HG02870 (cell line): Measurements from ENCODE around the gene RGS9.
A peak's percentile ranks its signal among the peaks of the same experiment; 100 is the strongest.
"Not testable (repeated sequence)": the region's sequence is repeated elsewhere in the genome, so short reads cannot be mapped to it uniquely, and the experiment has no call there.

Source experiments
- ATAC-seq: cut with Tn5 transposase; IDR thresholded peaks from one replicate; pipeline ENCODE4 v1.9.1; 2021; ENCODE audit warnings: mild to moderate bottlenecking, moderate library complexity; ENCODE audit not compliant: unreplicated experiment

Gene RGS9

GRCh38 chr17:65201331-65201730 is 64.2 kb downstream of the RGS9 start:
- no peak for ATAC-seq

GRCh38 chr17:65202844-65203571 is 65.8 kb downstream of the RGS9 start:
- no peak for ATAC-seq

- no peak for ATAC-seq
Measured at GRCh38 chr17:65204001-65204400, 66.8 kb downstream of the RGS9 start.

- ATAC-seq, result no peak
Measured at GRCh38 chr17:65205655-65206054, 68.5 kb downstream of the RGS9 start.

GRCh38 chr17:65207448-65207847 is 70.3 kb downstream of the RGS9 start:
- not testable (repeated sequence) for ATAC-seq

GRCh38 chr17:65208717-65209116 is 71.5 kb downstream of the RGS9 start:
- no peak for ATAC-seq

- ATAC-seq, result no peak
Measured at GRCh38 chr17:65218261-65218660, 81.1 kb downstream of the RGS9 start.

GRCh38 chr17:65219124-65219523 is 82.0 kb downstream of the RGS9 start:
- ATAC-seq, result no peak

GRCh38 chr17:65219707-65220106 is 82.5 kb downstream of the RGS9 start:
- ATAC-seq, result no peak

- no peak for ATAC-seq
Measured at GRCh38 chr17:65220732-65221131, 83.6 kb downstream of the RGS9 start.

- no peak for ATAC-seq
Measured at GRCh38 chr17:65222214-65222738, 85.1 kb downstream of the RGS9 start.

GRCh38 chr17:65225061-65225460 is 87.9 kb downstream of the RGS9 start:
- no peak for ATAC-seq

GRCh38 chr17:65226227-65226626 is 89.1 kb downstream of the RGS9 start:
- ATAC-seq, result no peak

- ATAC-seq, result no peak
Measured at GRCh38 chr17:65227637-65228036, 90.5 kb downstream of the RGS9 start.

GRCh38 chr17:65228287-65228686 is 91.1 kb downstream of the RGS9 start:
- no peak for ATAC-seq

- ATAC-seq, result peak; percentile 79
Measured at GRCh38 chr17:65228734-65229620, 91.8 kb downstream of the RGS9 start.

GRCh38 chr17:65229621-65229995 is 92.4 kb downstream of the RGS9 start:
- ATAC-seq, result no peak

- ATAC-seq, result no peak
Measured at GRCh38 chr17:65230040-65230439, 92.9 kb downstream of the RGS9 start.

- no peak for ATAC-seq
Measured at GRCh38 chr17:65231086-65231485, 93.9 kb downstream of the RGS9 start.

GRCh38 chr17:65231662-65232335 is 94.6 kb downstream of the RGS9 start:
- ATAC-seq, result no peak

GRCh38 chr17:65235284-65235683 is 98.1 kb downstream of the RGS9 start:
- no peak for ATAC-seq
